Adipocyte (in vitro differentiated cells): ENCODE data around the gene WDR20.
A peak's percentile ranks its signal among the peaks of the same experiment; 100 is the strongest.
"Not testable (repeated sequence)": the region's sequence is repeated elsewhere in the genome, so short reads cannot be mapped to it uniquely, and the experiment has no call there.

Experiments used
- DNase-seq: peaks from one replicate; pipeline ENCODE4 v3.0.0-alpha.2; 2015; ENCODE audit warnings: low read depth
- H3K27me3 ChIP-seq: replicated peaks from 2 replicates; pipeline ENCODE4 v1.7.0; 2013; ENCODE audit warnings: mild to moderate bottlenecking, low read length, moderate library complexity; ENCODE audit not compliant: control insufficient read depth, insufficient read depth
- H3K36me3 ChIP-seq: 2 replicates; pipeline ENCODE4 v1.7.0; 2013; ENCODE audit warnings: low read length, mild to moderate bottlenecking, moderate library complexity; ENCODE audit not compliant: control insufficient read depth, insufficient read depth, severe bottlenecking
- H3K4me1 ChIP-seq: 2 replicates; pipeline ENCODE4 v1.7.0; 2013; ENCODE audit warnings: mild to moderate bottlenecking, low read length, moderate library complexity; ENCODE audit not compliant: control insufficient read depth, insufficient read depth
- H3K4me3 ChIP-seq: 2 replicates; pipeline ENCODE4 v1.7.0; 2013; ENCODE audit warnings: mild to moderate bottlenecking, low read length, moderate library complexity
- H3K9ac ChIP-seq: 2 replicates; pipeline ENCODE4 v1.7.0; 2013; ENCODE audit warnings: mild to moderate bottlenecking, low read length, moderate library complexity
- H3K9me3 ChIP-seq: 2 replicates; pipeline ENCODE4 v1.7.0; 2013; ENCODE audit warnings: mild to moderate bottlenecking, low read length, moderate library complexity; ENCODE audit not compliant: control insufficient read depth

The WDR20 gene

DNA sequence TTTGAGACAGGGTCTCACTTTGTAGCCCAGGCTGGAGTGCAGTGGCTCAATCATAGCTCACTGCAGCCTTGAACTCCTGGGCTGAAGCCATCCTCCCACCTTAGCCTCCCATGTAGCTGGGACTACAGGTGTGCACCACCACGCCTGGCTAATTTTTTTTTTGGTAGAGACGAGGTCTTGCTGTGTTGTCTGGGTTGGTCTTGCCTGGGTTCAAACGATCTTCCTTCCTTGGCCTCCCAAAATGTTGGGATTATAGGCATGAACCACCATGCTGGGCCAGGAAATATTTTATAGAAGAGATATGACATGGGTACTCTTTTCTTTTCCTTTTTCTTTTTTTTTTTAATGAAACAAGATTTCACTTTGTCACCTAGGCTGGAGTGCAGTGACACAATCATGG is 11.7 kb downstream of the WDR20 start:
- not testable (repeated sequence) for DNase-seq, H3K4me1 ChIP-seq, H3K36me3 ChIP-seq, H3K27me3 ChIP-seq, H3K9me3 ChIP-seq, H3K4me3 ChIP-seq, H3K9ac ChIP-seq

DNA sequence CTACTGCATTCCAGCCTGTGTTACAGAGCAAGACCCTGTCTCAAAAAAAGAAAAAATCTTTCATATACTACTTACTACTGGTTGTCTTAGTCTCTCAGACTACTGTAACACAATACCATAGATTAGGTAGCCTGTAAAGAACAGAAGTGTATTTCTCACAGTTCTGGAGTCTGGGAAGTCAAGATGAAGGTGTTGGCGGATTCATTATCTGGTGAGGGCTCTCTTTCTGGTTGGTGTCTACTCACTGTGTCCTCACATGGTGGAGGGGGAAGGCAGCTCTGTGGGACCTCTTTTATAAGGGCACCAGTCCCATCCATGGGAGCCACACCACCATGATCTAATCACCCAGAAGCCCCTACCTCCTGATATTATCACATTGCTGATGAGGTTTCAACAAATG is 14.4 kb downstream of the WDR20 start:
- Histone ChIP-seq H3K36me3 (peaks cover 9% of the 10 kb centered on the region), H3K9ac (no peak overlapping the region), H3K4me3 (no peak overlapping the region), H3K4me1 (peaks cover 8% of the 10 kb centered on the region), H3K9me3 (no peaks in the 10 kb centered on the region), H3K27me3 (no peaks in the 10 kb centered on the region)
- no peak for DNase-seq

GRCh38 chr14:102154821-102155549 is 15.3 kb downstream of the WDR20 start:
- DNase-seq = peak; percentile 25
- H3K4me3 ChIP-seq = no peak overlapping the region
- H3K4me1 ChIP-seq = peaks cover 8% of the 10 kb centered on the region
- H3K9ac ChIP-seq = no peak overlapping the region
- no peaks in the 10 kb centered on the region for H3K9me3 ChIP-seq
- peaks cover 9% of the 10 kb centered on the region for H3K36me3 ChIP-seq
- no peaks in the 10 kb centered on the region for H3K27me3 ChIP-seq

DNA sequence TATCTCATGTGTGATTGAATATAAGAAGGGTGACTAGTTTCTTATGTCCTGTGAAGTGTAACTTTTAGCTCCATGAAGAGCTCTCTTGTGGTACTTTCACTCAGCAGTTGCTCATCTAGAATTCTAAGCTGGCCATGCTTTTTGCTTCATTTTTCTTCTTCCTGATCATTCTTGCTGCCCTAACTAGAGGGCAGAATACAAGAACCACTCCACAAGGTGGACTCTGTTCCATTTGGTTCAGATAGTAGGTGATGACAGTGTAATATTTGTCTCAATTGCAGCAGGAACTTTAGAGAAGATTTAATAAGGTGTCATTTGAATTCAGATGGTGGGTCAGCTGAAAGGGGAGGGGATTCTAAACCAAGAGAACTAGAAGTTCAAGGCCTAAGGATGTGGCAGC is 17.6 kb downstream of the WDR20 start:
- Histone ChIP-seq H3K9me3 (no peaks in the 10 kb centered on the region), H3K4me1 (peaks cover 8% of the 10 kb centered on the region), H3K9ac (no peak overlapping the region), H3K4me3 (no peak overlapping the region), H3K36me3 (peaks cover 9% of the 10 kb centered on the region), H3K27me3 (no peaks in the 10 kb centered on the region)
- DNase-seq = no peak

DNA sequence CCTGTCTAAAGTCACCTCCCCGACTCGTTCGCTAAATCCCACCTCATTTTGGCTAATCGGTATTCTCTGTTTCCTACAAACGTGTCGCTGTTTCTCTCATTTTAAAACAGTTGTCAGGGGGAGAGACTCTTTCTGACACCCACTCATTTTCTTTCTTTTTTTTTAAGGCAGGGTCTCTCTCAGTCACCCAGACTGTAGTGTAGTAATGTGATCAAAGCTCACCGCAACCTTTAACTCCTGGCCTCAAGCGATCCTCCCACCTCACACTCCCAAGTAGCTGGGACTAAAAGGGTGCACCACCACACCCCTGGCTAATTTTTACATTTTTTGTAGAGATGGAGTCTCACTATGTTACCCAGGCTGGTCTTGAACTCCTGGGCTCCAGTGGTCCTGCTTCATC is 19.1 kb downstream of the WDR20 start:
- Histone ChIP-seq H3K27me3 (no peaks in the 10 kb centered on the region), H3K4me1 (peaks cover 8% of the 10 kb centered on the region), H3K9me3 (no peaks in the 10 kb centered on the region), H3K36me3 (peaks cover 2% of the 10 kb centered on the region), H3K9ac (no peak overlapping the region), H3K4me3 (no peak overlapping the region)
- DNase-seq = no peak

GRCh38 chr14:102159841-102160240 is 20.1 kb downstream of the WDR20 start:
- Histone ChIP-seq H3K27me3 (no peaks in the 10 kb centered on the region), H3K4me1 (peaks cover 8% of the 10 kb centered on the region), H3K9me3 (no peaks in the 10 kb centered on the region), H3K36me3 (no peaks in the 10 kb centered on the region), H3K4me3 (no peak overlapping the region), H3K9ac (no peak overlapping the region)
- DNase-seq = no peak

- DNase-seq = no peak
- Histone ChIP-seq H3K36me3 (no peaks in the 10 kb centered on the region), H3K9ac (no peak overlapping the region), H3K4me1 (no peaks in the 10 kb centered on the region), H3K27me3 (no peaks in the 10 kb centered on the region), H3K9me3 (no peaks in the 10 kb centered on the region), H3K4me3 (no peak overlapping the region)
Observed at GRCh38 chr14:102162487-102162886, 22.8 kb downstream of the WDR20 start.

DNA sequence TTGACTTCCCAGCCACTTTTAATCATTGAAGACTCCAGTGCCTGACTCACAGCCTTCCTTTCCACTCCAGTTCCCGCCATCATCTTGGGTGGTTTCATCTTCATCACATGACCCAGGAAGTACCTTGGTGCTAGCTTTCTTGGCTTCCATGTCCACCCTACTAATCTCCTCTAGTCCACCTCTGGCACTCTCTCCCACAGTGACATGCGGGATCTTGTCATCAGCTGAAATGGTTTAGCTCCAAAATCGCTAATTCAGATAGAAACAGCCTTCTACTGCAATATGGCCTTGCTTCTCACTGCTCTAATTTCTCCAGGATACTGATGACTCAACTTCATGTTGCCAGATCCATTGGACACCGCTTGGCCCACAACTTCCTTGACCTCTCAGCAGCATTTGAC is 24.5 kb downstream of the WDR20 start:
- H3K36me3 ChIP-seq = no peaks in the 10 kb centered on the region
- H3K9ac ChIP-seq = no peak overlapping the region
- no peaks in the 10 kb centered on the region for H3K4me1 ChIP-seq
- no peak overlapping the region for H3K4me3 ChIP-seq
- H3K9me3 ChIP-seq = no peaks in the 10 kb centered on the region
- H3K27me3 ChIP-seq = no peaks in the 10 kb centered on the region
- DNase-seq = no peak

GRCh38 chr14:102164965-102165364 is 25.3 kb downstream of the WDR20 start:
- no peak for DNase-seq

GRCh38 chr14:102170061-102170460 is 30.4 kb downstream of the WDR20 start:
- Histone ChIP-seq H3K9me3 (no peaks in the 10 kb centered on the region), H3K9ac (no peak overlapping the region), H3K4me1 (peaks cover 8% of the 10 kb centered on the region), H3K36me3 (no peaks in the 10 kb centered on the region), H3K27me3 (no peaks in the 10 kb centered on the region), H3K4me3 (no peak overlapping the region)
- no peak for DNase-seq

More at GRCh38 chr14:102164965-102165364, 25.3 kb downstream of the WDR20 start:
- Histone ChIP-seq H3K9me3 (no peaks in the 10 kb centered on the region), H3K4me1 (no peaks in the 10 kb centered on the region), H3K4me3 (no peak overlapping the region), H3K36me3 (no peaks in the 10 kb centered on the region), H3K9ac (no peak overlapping the region), H3K27me3 (no peaks in the 10 kb centered on the region)

GRCh38 chr14:102171173-102172020 is 31.7 kb downstream of the WDR20 start:
- DNase-seq = no peak
- peaks cover 8% of the 10 kb centered on the region for H3K4me1 ChIP-seq

More at GRCh38 chr14:102171173-102172020, 31.7 kb downstream of the WDR20 start:
- Histone ChIP-seq H3K27me3 (no peaks in the 10 kb centered on the region), H3K9ac (peak overlapping the region; percentile 68), H3K36me3 (no peaks in the 10 kb centered on the region), H3K4me3 (no peak overlapping the region), H3K9me3 (no peaks in the 10 kb centered on the region)
